ENCODE results near the gene FTO. TPM values are rescaled to one million over a fixed set of nuclear protein-coding genes. Genes with fewer than 3 reads are reported as not detected.

The FTO gene
- total RNA-seq, 1 experiment from 2014 or later = 57.4 TPM

- DNase-seq (ENCODE audit: low spot score) = no peak
- no peak overlapping the region for H3K27ac Mint-ChIP-seq
- TF ChIP-seq, protein P1, sequence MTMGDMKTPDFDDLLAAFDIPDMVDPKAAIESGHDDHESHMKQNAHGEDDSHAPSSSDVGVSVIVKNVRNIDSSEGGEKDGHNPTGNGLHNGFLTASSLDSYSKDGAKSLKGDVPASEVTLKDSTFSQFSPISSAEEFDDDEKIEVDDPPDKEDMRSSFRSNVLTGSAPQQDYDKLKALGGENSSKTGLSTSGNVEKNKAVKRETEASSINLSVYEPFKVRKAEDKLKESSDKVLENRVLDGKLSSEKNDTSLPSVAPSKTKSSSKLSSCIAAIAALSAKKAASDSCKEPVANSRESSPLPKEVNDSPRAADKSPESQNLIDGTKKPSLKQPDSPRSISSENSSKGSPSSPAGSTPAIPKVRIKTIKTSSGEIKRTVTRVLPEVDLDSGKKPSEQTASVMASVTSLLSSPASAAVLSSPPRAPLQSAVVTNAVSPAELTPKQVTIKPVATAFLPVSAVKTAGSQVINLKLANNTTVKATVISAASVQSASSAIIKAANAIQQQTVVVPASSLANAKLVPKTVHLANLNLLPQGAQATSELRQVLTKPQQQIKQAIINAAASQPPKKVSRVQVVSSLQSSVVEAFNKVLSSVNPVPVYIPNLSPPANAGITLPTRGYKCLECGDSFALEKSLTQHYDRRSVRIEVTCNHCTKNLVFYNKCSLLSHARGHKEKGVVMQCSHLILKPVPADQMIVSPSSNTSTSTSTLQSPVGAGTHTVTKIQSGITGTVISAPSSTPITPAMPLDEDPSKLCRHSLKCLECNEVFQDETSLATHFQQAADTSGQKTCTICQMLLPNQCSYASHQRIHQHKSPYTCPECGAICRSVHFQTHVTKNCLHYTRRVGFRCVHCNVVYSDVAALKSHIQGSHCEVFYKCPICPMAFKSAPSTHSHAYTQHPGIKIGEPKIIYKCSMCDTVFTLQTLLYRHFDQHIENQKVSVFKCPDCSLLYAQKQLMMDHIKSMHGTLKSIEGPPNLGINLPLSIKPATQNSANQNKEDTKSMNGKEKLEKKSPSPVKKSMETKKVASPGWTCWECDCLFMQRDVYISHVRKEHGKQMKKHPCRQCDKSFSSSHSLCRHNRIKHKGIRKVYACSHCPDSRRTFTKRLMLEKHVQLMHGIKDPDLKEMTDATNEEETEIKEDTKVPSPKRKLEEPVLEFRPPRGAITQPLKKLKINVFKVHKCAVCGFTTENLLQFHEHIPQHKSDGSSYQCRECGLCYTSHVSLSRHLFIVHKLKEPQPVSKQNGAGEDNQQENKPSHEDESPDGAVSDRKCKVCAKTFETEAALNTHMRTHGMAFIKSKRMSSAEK (CRISPR knock-in tag; IDR thresholded peaks at IDR 0.05; ENCODE audit: borderline replicate concordance) = no peak
- TF ChIP-seq JUN (CRISPR knock-in tag; IDR thresholded peaks at IDR 0.05) (no peak), ZNF232 (CRISPR knock-in tag; IDR thresholded peaks at IDR 0.05) (no peak), ZMAT4 (CRISPR knock-in tag; IDR thresholded peaks at IDR 0.05) (no peak), ZNF671 (CRISPR knock-in tag; IDR thresholded peaks at IDR 0.05) (no peak), GTF2I (CRISPR knock-in tag; conservative IDR thresholded peaks at IDR 0.05) (no peak), MAX (CRISPR knock-in tag; IDR thresholded peaks at IDR 0.05) (no peak), ZNF138 (CRISPR knock-in tag; conservative IDR thresholded peaks at IDR 0.05) (no peak), ZNF425 (CRISPR knock-in tag; conservative IDR thresholded peaks at IDR 0.05) (no peak), CDX4 (CRISPR knock-in tag; IDR thresholded peaks at IDR 0.05; ENCODE audit: borderline replicate concordance) (no peak), ZNF423 (CRISPR knock-in tag; IDR thresholded peaks at IDR 0.05) (no peak), ZNF219 (CRISPR knock-in tag; IDR thresholded peaks at IDR 0.05; ENCODE audit: borderline replicate concordance) (no peak), CBFB (CRISPR knock-in tag; IDR thresholded peaks at IDR 0.05; ENCODE audit: low read depth) (no peak), MXD4 (CRISPR knock-in tag; IDR thresholded peaks at IDR 0.05; ENCODE audit: borderline replicate concordance) (no peak), ATF1 (CRISPR knock-in tag; IDR thresholded peaks at IDR 0.05) (no peak)
- TF ChIP-seq, protein P2, sequence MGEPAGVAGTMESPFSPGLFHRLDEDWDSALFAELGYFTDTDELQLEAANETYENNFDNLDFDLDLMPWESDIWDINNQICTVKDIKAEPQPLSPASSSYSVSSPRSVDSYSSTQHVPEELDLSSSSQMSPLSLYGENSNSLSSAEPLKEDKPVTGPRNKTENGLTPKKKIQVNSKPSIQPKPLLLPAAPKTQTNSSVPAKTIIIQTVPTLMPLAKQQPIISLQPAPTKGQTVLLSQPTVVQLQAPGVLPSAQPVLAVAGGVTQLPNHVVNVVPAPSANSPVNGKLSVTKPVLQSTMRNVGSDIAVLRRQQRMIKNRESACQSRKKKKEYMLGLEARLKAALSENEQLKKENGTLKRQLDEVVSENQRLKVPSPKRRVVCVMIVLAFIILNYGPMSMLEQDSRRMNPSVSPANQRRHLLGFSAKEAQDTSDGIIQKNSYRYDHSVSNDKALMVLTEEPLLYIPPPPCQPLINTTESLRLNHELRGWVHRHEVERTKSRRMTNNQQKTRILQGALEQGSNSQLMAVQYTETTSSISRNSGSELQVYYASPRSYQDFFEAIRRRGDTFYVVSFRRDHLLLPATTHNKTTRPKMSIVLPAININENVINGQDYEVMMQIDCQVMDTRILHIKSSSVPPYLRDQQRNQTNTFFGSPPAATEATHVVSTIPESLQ (CRISPR knock-in tag; IDR thresholded peaks at IDR 0.05) = no peak
- H3K4me1 Mint-ChIP-seq = peaks cover 35% of the 10 kb centered on the region
- no peaks in the 10 kb centered on the region for H3K36me3 Mint-ChIP-seq
- CTCF ChIA-PET = interaction anchor here (0.7 kb wide), 1 partner anchor 204 kb away, joined by 4 read pairs; no protein-coding TSS in a partner anchor
- no peak overlapping the region for H3K4me3 Mint-ChIP-seq
- H3K27me3 Mint-ChIP-seq (ENCODE audit: low read depth) = no peaks in the 10 kb centered on the region
- ATAC-seq = no peak
- H3K9me3 Mint-ChIP-seq = no peaks in the 10 kb centered on the region
- POLR2A ChIA-PET = no interaction called here
Measured at GRCh38 chr16:53895851-53896250, 191.9 kb downstream of the FTO start.

DNA sequence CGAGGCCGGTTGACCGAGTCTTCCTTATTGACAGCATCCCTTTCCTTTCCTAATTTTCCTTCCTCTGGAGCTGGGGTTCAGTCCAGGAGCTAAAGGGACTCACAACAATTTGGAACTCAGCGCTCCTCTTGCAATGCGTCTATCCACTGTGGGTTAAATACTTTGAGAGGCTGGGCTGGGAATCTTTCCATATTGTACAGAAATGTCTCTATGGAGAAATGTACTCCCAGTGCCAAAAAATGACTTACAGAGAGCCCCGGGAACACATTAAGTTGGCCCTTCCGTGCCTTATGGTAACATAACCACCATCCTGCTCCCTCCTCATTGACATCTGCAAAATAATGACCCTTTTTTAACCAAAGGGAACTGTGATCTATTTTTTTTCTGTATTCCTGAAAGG is 192.8 kb downstream of the FTO start:
- TF ChIP-seq MXD4 (CRISPR knock-in tag; IDR thresholded peaks at IDR 0.05; ENCODE audit: borderline replicate concordance) (no peak), NFATC4 (CRISPR knock-in tag; IDR thresholded peaks at IDR 0.05) (no peak), ESRRA (CRISPR knock-in tag; IDR thresholded peaks at IDR 0.05; ENCODE audit: borderline replicate concordance) (no peak), CTCF (IDR thresholded peaks at IDR 0.05) (no peak)
- TF ChIP-seq, protein P3, sequence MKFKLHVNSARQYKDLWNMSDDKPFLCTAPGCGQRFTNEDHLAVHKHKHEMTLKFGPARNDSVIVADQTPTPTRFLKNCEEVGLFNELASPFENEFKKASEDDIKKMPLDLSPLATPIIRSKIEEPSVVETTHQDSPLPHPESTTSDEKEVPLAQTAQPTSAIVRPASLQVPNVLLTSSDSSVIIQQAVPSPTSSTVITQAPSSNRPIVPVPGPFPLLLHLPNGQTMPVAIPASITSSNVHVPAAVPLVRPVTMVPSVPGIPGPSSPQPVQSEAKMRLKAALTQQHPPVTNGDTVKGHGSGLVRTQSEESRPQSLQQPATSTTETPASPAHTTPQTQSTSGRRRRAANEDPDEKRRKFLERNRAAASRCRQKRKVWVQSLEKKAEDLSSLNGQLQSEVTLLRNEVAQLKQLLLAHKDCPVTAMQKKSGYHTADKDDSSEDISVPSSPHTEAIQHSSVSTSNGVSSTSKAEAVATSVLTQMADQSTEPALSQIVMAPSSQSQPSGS (CRISPR knock-in tag; IDR thresholded peaks at IDR 0.05; ENCODE audit: borderline replicate concordance, low read depth) = no peak
- TF ChIP-seq, protein P4, sequence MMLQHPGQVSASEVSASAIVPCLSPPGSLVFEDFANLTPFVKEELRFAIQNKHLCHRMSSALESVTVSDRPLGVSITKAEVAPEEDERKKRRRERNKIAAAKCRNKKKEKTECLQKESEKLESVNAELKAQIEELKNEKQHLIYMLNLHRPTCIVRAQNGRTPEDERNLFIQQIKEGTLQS (CRISPR knock-in tag; conservative IDR thresholded peaks at IDR 0.05) = no peak
- CTCF ChIA-PET = interaction anchor here (0.7 kb wide), 1 partner anchor 205 kb away, joined by 4 read pairs; no protein-coding TSS in a partner anchor
- DNase-seq (ENCODE audit: low spot score) = no peak
- no peaks in the 10 kb centered on the region for H3K9me3 Mint-ChIP-seq
- H3K36me3 Mint-ChIP-seq = no peaks in the 10 kb centered on the region
- H3K27me3 Mint-ChIP-seq (ENCODE audit: low read depth) = no peaks in the 10 kb centered on the region
- POLR2A ChIA-PET = no interaction called here
- no peak for ATAC-seq
- H3K27ac Mint-ChIP-seq = no peak overlapping the region
- H3K4me3 Mint-ChIP-seq = no peak overlapping the region
- peaks cover 34% of the 10 kb centered on the region for H3K4me1 Mint-ChIP-seq
